Spleen (tissue), 11 donors: ENCODE data around the gene LAS1L. TPM values are rescaled to one million over a fixed set of nuclear protein-coding genes. Genes with fewer than 3 reads are reported as not detected.
A peak's percentile ranks its signal among the peaks of the same experiment; 100 is the strongest.

Experiments used
- DNase-seq: peaks from one replicate; pipeline ENCODE4 v3.0.0-alpha.2; 2020
- H3K27ac ChIP-seq, 8 donors: fragments of 200-600 bp; sonication (generic) in 7 of 8; 1 replicate in 4 of 8; 2 replicates in 4 of 8; pipeline versions ENCODE4 v1.5.0 to v1.8.0; 2016 to 2021; ENCODE audit warnings: inconsistent platforms in 4 of 8, mild to moderate bottlenecking in 4 of 8, moderate library complexity in 1 of 8
- H3K27me3 ChIP-seq, 7 donors: fragments of 200-600 bp; sonication (generic) in 6 of 7; replicated peaks in 1 of 7; 1 replicate in 4 of 7; 2 replicates in 3 of 7; pipeline versions ENCODE4 v1.5.0 to v1.8.0; 2016 to 2021; ENCODE audit warnings: inconsistent platforms in 3 of 7, mild to moderate bottlenecking in 1 of 7
- H3K36me3 ChIP-seq, 6 donors: fragments of 200-600 bp; sonication (generic) in 5 of 6; 1 replicate in 4 of 6; 2 replicates in 2 of 6; pipeline versions ENCODE4 v1.5.0 to v1.8.0; 2016 to 2021; ENCODE audit warnings: inconsistent platforms in 2 of 6
- H3K4me1 ChIP-seq, 6 donors: fragments of 200-600 bp; sonication (generic) in 5 of 6; 1 replicate in 3 of 6; 2 replicates in 3 of 6; pipeline versions ENCODE4 v1.5.0 to v1.8.0; 2016 to 2021; ENCODE audit warnings: inconsistent platforms in 3 of 6
- H3K4me3 ChIP-seq, 8 donors: fragments of 200-600 bp; sonication (generic) in 7 of 8; 1 replicate in 4 of 8; 2 replicates in 4 of 8; pipeline versions ENCODE4 v1.5.0 to v1.8.0; 2016 to 2021; ENCODE audit warnings: inconsistent platforms in 4 of 8, mild to moderate bottlenecking in 4 of 8, moderate library complexity in 2 of 8
- H3K9me3 ChIP-seq, 8 donors: fragments of 200-600 bp; sonication (generic) in 7 of 8; 1 replicate in 4 of 8; 2 replicates in 4 of 8; pipeline versions ENCODE4 v1.5.0 to v1.8.0; 2016 to 2021; ENCODE audit warnings: inconsistent platforms in 4 of 8
- CTCF ChIP-seq, 11 experiments: fragments of 200-600 bp in 7 of 11; fragments of 450-650 bp in 4 of 11; sonication (generic) in 4 of 11; IDR thresholded peaks in 8 of 11; conservative IDR thresholded peaks in 3 of 11; 1 replicate in 7 of 11; 2 replicates in 4 of 11; pipeline versions ENCODE4 v1.4.0 to v1.8.0; 2016 to 2021; ENCODE audit warnings: antibody characterized with exemption in 11 of 11, inconsistent platforms in 4 of 11, mild to moderate bottlenecking in 1 of 11
- POLR2A ChIP-seq, 3 donors: fragments of 450-650 bp; IDR thresholded peaks; one replicate each; pipeline ENCODE4 v1.5.1; 2017; ENCODE audit warnings: antibody characterized with exemption in 3 of 3, mild to moderate bottlenecking in 1 of 3
- POLR2AphosphoS5 ChIP-seq, 3 donors: sonication (generic); formaldehyde crosslinking; IDR thresholded peaks; one replicate each; pipeline ENCODE4 v1.5.1; 2017; ENCODE audit warnings: antibody characterized with exemption in 3 of 3
- WGBS, 5 donors: extraction: QIAGEN DNeasy Blood & Tissue Kit in 3 of 5; methylation state at CpG; one replicate each; pipeline versions ENCODE4 v1.1.5 to v1.1.7; 2013 to 2018; 5-methylcytosine and 5-hydroxymethylcytosine counted together
- intact Hi-C: fragments of 100-400 bp; cut with DNase I; formaldehyde crosslinking; loops from one replicate; pipeline ENCODE4 v1.15.0; 2023; ENCODE audit warnings: low total_unique reads
- polyA plus RNA-seq, 3 donors: library from polyadenylated mRNA; stranded (reverse); fragments of 200-250 nt; gene quantifications; one replicate each; pipeline ENCODE4 v1.2.1, GENCODE V29; 2013
- total RNA-seq, 7 donors: library from RNA; depleted of rRNA in 3 of 7; stranded (reverse); fragments of >200 nt in 3 of 7; fragmentation: NEBNext Ultra II Directional in 4 of 7; extraction: Animal tissue kit (Norgen Biotek cat#: 25700) in 4 of 7; gene quantifications; one replicate each; pipeline versions ENCODE4 v1.1.0 to v1.2.1, GENCODE V29; 2016 to 2021
- donor health status: healthy with polysubstance abuse.
- donor health status: DM: no; HTN: no; CAD: no; lungs with moderate emphysema.
- donor health status: DM: no; HTN: no; CAD: no.
- donor health status: Bipolar disorder and iron deficiency.
- donor health status: healthy.
- donor health status: DM: no; HTN: no; CAD: no.
- donor health status: DM: yes; HTN: yes; CAD: no.

Gene LAS1L
- total and polyA plus RNA-seq, 10 donors: 19.0 to 31.3 (median 26.7) TPM

DNA sequence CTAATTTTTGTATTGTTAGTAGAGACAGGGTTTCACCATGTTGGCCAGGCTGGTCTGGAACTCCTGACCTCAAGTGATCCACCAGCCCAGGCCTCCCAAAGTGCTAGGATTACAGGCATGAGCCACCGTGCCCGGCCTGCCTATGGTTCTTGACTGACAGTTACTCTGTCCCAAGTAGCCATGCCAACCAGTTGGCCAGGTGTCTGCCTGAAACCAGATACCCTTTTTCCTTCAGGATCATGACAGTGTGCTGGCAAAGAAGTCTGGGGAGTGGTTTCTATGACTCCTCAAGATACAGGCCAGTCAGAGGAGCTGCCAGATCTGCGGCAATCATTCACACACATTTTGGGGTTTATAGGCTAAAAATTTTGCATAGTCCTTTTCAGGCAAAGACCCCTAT lies 1.7 kb upstream of the LAS1L start:
- TF ChIP-seq CTCF (IDR thresholded peaks at IDR 0.05 in 8 of 11, conservative IDR thresholded peaks at IDR 0.05 in 3 of 11) (no peak), POLR2AphosphoS5 (IDR thresholded peaks at IDR 0.05) (no peak), POLR2A (IDR thresholded peaks at IDR 0.05) (no peak)
- Histone ChIP-seq H3K4me1 (peaks cover 8 to 22% (median 16%) of the 10 kb centered on the region in 6 donors), H3K36me3 (peaks cover 0 to 13% (median 0%) of the 10 kb centered on the region in 6 donors), H3K27me3 (no peaks in the 10 kb centered on the region), H3K9me3 (no peaks in the 10 kb centered on the region), H3K27ac (no peak overlapping the region), H3K4me3 (no peak overlapping the region)
- DNase-seq: no peak
- intact Hi-C loops: no loop called here
- WGBS, 5 donors: 92 to 100% (median 98%) methylated on average over 1 to 3 of the region's 3 CpGs

- intact Hi-C loops: no loop called here
These were observed 2.6 kb downstream of the LAS1L start for GRCh38 chrX:65532016-65532415.

DNA sequence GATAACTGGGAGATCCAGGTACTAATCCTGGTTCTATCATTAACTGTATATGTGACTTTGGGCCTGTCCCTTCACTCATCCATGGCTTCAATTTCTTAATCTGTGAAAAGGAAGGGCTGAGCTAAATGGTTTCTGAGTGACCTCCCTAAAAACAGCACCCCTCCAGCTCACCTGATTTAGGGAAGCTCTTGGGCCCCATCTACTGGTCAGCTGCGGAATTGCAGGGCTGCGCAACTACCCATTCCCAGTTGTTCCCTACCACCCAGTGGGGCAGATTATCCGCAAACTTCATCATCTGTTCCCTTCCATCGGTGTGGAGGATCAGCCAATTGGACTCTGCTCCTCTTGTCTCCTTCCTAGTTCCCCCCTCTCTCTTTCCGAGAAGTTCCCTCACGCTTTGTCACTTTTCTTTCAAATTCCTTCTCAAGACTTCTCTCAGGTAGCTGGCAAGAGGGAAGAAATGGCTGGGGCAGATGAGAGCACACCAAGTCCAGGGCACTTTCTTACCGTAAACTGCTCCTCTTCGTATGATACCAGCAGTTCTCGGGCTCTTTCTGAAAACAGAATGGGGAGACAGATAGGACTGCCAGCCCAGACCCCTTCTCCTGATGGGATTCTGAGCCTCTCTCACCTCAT lies 5.8 kb downstream of the LAS1L start:
- H3K9me3 ChIP-seq: no peaks in the 10 kb centered on the region
- DNase-seq: no peak
- H3K4me3 ChIP-seq: no peak overlapping the region
- WGBS, 5 donors: 36 to 63% (median 56%) methylated on average over 9 of the region's 9 CpGs
- intact Hi-C loops: no loop called here
- peaks cover 12 to 27% (median 21%) of the 10 kb centered on the region in 6 donors for H3K4me1 ChIP-seq
- no peak overlapping the region for H3K27ac ChIP-seq
- H3K36me3 ChIP-seq: peaks cover 0 to 85% (median 24%) of the 10 kb centered on the region in 6 donors
- TF ChIP-seq CTCF (IDR thresholded peaks at IDR 0.05 in 8 of 11, conservative IDR thresholded peaks at IDR 0.05 in 3 of 11): peak; percentile 57 to 98 (median 86)
- no peak for TF ChIP-seq POLR2A (IDR thresholded peaks at IDR 0.05)
- TF ChIP-seq POLR2AphosphoS5 (IDR thresholded peaks at IDR 0.05): no peak
- H3K27me3 ChIP-seq: no peaks in the 10 kb centered on the region

More at GRCh38 chrX:65532016-65532415, 2.6 kb downstream of the LAS1L start:
- Histone ChIP-seq H3K36me3 (peaks cover 0 to 53% (median 12%) of the 10 kb centered on the region in 6 donors), H3K4me3 (no peak overlapping the region), H3K27ac (no peak overlapping the region), H3K4me1 (peaks cover 12 to 31% (median 25%) of the 10 kb centered on the region in 6 donors), H3K9me3 (no peaks in the 10 kb centered on the region), H3K27me3 (no peaks in the 10 kb centered on the region)
- TF ChIP-seq POLR2AphosphoS5 (IDR thresholded peaks at IDR 0.05): no peak
- TF ChIP-seq CTCF (IDR thresholded peaks at IDR 0.05 in 8 of 11, conservative IDR thresholded peaks at IDR 0.05 in 3 of 11): no peak
- no peak for TF ChIP-seq POLR2A (IDR thresholded peaks at IDR 0.05)
- WGBS, 5 donors: 74 to 90% (median 86%) methylated on average over 3 of the region's 3 CpGs
- no peak for DNase-seq

GRCh38 chrX:65528293-65528692 lies 6.3 kb downstream of the LAS1L start:
- H3K27me3 ChIP-seq: no peaks in the 10 kb centered on the region
- WGBS, 5 donors: 45 to 81% (median 55%) methylated on average over 3 of the region's 3 CpGs
- intact Hi-C loops: no loop called here
- TF ChIP-seq POLR2A (IDR thresholded peaks at IDR 0.05) (no peak), CTCF (IDR thresholded peaks at IDR 0.05 in 8 of 11, conservative IDR thresholded peaks at IDR 0.05 in 3 of 11) (no peak), POLR2AphosphoS5 (IDR thresholded peaks at IDR 0.05) (no peak)
- H3K4me1 ChIP-seq: peaks cover 9 to 22% (median 17%) of the 10 kb centered on the region in 6 donors
- no peak overlapping the region for H3K27ac ChIP-seq
- no peak for DNase-seq
- peaks cover 0 to 90% (median 29%) of the 10 kb centered on the region in 6 donors for H3K36me3 ChIP-seq
- no peak overlapping the region for H3K4me3 ChIP-seq
- H3K9me3 ChIP-seq: no peaks in the 10 kb centered on the region
